ENCODE measurements around the gene IL18R1. TPM values are rescaled to one million over a fixed set of nuclear protein-coding genes. Genes with fewer than 3 reads are reported as not detected.

The IL18R1 gene
- total RNA-seq, 1 donor from 2014 or later = 5.3 TPM

- FAIRE-seq = no peak
- DNase-seq (ENCODE audit: low read depth) = no peak
- no peak for TF ChIP-seq CTCF (IDR thresholded peaks at IDR 0.05; ENCODE audit: insufficient read depth, low read length, severe bottlenecking)
- Histone ChIP-seq H3K27me3 (ENCODE audit: control insufficient read depth, insufficient read depth, low read length) (no peaks in the 10 kb centered on the region), H3K4me3 (ENCODE audit: low read depth, low read length) (no peak overlapping the region), H3K36me3 (ENCODE audit: control insufficient read depth, insufficient read depth, low read length) (no peaks in the 10 kb centered on the region)
These were observed 46.3 kb downstream of the IL18R1 start for GRCh38 chr2:102401865-102402264.

- H3K4me3 ChIP-seq (ENCODE audit: low read depth, low read length) = no peak overlapping the region
- no peak for TF ChIP-seq CTCF (IDR thresholded peaks at IDR 0.05; ENCODE audit: insufficient read depth, low read length, severe bottlenecking)
- no peak for FAIRE-seq
- H3K27me3 ChIP-seq (ENCODE audit: control insufficient read depth, insufficient read depth, low read length) = no peaks in the 10 kb centered on the region
- DNase-seq (ENCODE audit: low read depth) = no peak
- H3K36me3 ChIP-seq (ENCODE audit: control insufficient read depth, insufficient read depth, low read length) = no peaks in the 10 kb centered on the region
These were observed 55.4 kb downstream of the IL18R1 start for GRCh38 chr2:102410952-102411351.

GRCh38 chr2:102412199-102412598, 56.6 kb downstream of the IL18R1 start:
- H3K4me3 ChIP-seq (ENCODE audit: low read depth, low read length) = no peak overlapping the region
- FAIRE-seq = no peak
- no peaks in the 10 kb centered on the region for H3K36me3 ChIP-seq (ENCODE audit: control insufficient read depth, insufficient read depth, low read length)
- no peak for DNase-seq (ENCODE audit: low read depth)
- no peaks in the 10 kb centered on the region for H3K27me3 ChIP-seq (ENCODE audit: control insufficient read depth, insufficient read depth, low read length)
- TF ChIP-seq CTCF (IDR thresholded peaks at IDR 0.05; ENCODE audit: insufficient read depth, low read length, severe bottlenecking) = no peak

- H3K4me3 ChIP-seq (ENCODE audit: low read depth, low read length) = no peak overlapping the region
- FAIRE-seq (no peak), DNase-seq (ENCODE audit: low read depth) (no peak)
- no peaks in the 10 kb centered on the region for H3K36me3 ChIP-seq (ENCODE audit: control insufficient read depth, insufficient read depth, low read length)
- no peaks in the 10 kb centered on the region for H3K27me3 ChIP-seq (ENCODE audit: control insufficient read depth, insufficient read depth, low read length)
- TF ChIP-seq CTCF (IDR thresholded peaks at IDR 0.05; ENCODE audit: insufficient read depth, low read length, severe bottlenecking) = no peak
These were observed 62.4 kb downstream of the IL18R1 start for GRCh38 chr2:102417946-102418345.

GRCh38 chr2:102418421-102418961, 62.9 kb downstream of the IL18R1 start:
- DNase-seq (ENCODE audit: low read depth) (peak; percentile 14), FAIRE-seq (no peak)

More at GRCh38 chr2:102418421-102418961, 62.9 kb downstream of the IL18R1 start:
- Histone ChIP-seq H3K36me3 (ENCODE audit: control insufficient read depth, insufficient read depth, low read length) (no peaks in the 10 kb centered on the region), H3K27me3 (ENCODE audit: control insufficient read depth, insufficient read depth, low read length) (no peaks in the 10 kb centered on the region), H3K4me3 (ENCODE audit: low read depth, low read length) (no peak overlapping the region)
- no peak for TF ChIP-seq CTCF (IDR thresholded peaks at IDR 0.05; ENCODE audit: insufficient read depth, low read length, severe bottlenecking)

Measured in bronchial epithelial cell (primary cell).